G401.6 (cell line): ENCODE data around the gene TLX2.
"Not testable (repeated sequence)": the region's sequence is repeated elsewhere in the genome, so short reads cannot be mapped to it uniquely, and the experiment has no call there.

Experiments
- FAIRE-seq: peaks from 2 replicates; lab custom pipeline; 2012; peaks lifted over from hg19 to GRCh38; lab: Jason Lieb, UNC

The TLX2 gene

GRCh38 chr2:74514368-74515270, at the start of gene TLX2:
Gene TLX2, plus strand, starts transcription at chr2:74514450. Its CDS starts 357 bp downstream, at chr2:74514807.
- FAIRE-seq: no peak

- not testable (repeated sequence) for FAIRE-seq
Measured at GRCh38 chr2:74470742-74471141, 43.5 kb upstream of the TLX2 start.

- no peak for FAIRE-seq
Measured at GRCh38 chr2:74471332-74472065, 42.8 kb upstream of the TLX2 start.

GRCh38 chr2:74472086-74472944, 41.9 kb upstream of the TLX2 start, which contains the start of gene MRPL53:
Gene MRPL53, minus strand, starts transcription at chr2:74472680. Its CDS starts 20 bp downstream, at chr2:74472660.
- FAIRE-seq: peak; percentile 87

GRCh38 chr2:74472945-74473258, 41.3 kb upstream of the TLX2 start:
- FAIRE-seq: no peak

GRCh38 chr2:74474481-74474880, 39.8 kb upstream of the TLX2 start:
- no peak for FAIRE-seq

GRCh38 chr2:74474899-74475298, 39.4 kb upstream of the TLX2 start:
- FAIRE-seq: no peak

- no peak for FAIRE-seq
Measured at GRCh38 chr2:74481431-74481830, 32.8 kb upstream of the TLX2 start.

GRCh38 chr2:74481961-74482800, 32.1 kb upstream of the TLX2 start:
- FAIRE-seq: no peak

- peak; percentile 91 for FAIRE-seq
Measured at GRCh38 chr2:74482801-74483674, 31.2 kb upstream of the TLX2 start, which contains the start of the genes CCDC142 and TTC31. Gene CCDC142, minus strand, starts transcription at chr2:74482998. Its CDS starts 161 bp downstream, at chr2:74482837. Gene TTC31, plus strand, starts transcription at chr2:74483081. Its CDS starts 15 bp downstream, at chr2:74483096.

- not testable (repeated sequence) for FAIRE-seq
Measured at GRCh38 chr2:74483675-74484164, 30.5 kb upstream of the TLX2 start.

GRCh38 chr2:74486141-74486540, 28.1 kb upstream of the TLX2 start:
- FAIRE-seq: no peak

- FAIRE-seq: no peak
Measured at GRCh38 chr2:74488643-74489481, 25.4 kb upstream of the TLX2 start.

- no peak for FAIRE-seq
Measured at GRCh38 chr2:74489906-74490305, 24.3 kb upstream of the TLX2 start.

- no peak for FAIRE-seq
Measured at GRCh38 chr2:74491648-74492544, 22.4 kb upstream of the TLX2 start.

GRCh38 chr2:74493546-74493945, 20.7 kb upstream of the TLX2 start:
- no peak for FAIRE-seq

GRCh38 chr2:74495440-74495839, 18.8 kb upstream of the TLX2 start:
- no peak for FAIRE-seq
